Uterus (tissue), 4 donors: ENCODE results near the gene RAB10. TPM values are rescaled to one million over a fixed set of nuclear protein-coding genes. Genes with fewer than 3 reads are reported as not detected.

Experiments used
- DNase-seq, 2 donors: peaks; one replicate each; pipeline ENCODE4 v3.0.0-alpha.2; 2019 to 2020
- H3K27ac ChIP-seq, 2 donors: fragments of 200-600 bp; sonication (generic); 1 replicate in 1 of 2; 2 replicates in 1 of 2; pipeline ENCODE4 v1.5.1; 2016 to 2018
- H3K27me3 ChIP-seq, 2 donors: fragments of 200-600 bp; sonication (generic); one replicate each; pipeline ENCODE4 v1.5.1; 2018 to 2019; ENCODE audit warnings: control low read depth in 1 of 2
- H3K36me3 ChIP-seq, 2 donors: fragments of 200-600 bp; sonication (generic); one replicate each; pipeline ENCODE4 v1.5.1; 2019; ENCODE audit warnings: control low read depth in 1 of 2
- H3K4me1 ChIP-seq, 2 donors: fragments of 200-600 bp; sonication (generic); one replicate each; pipeline ENCODE4 v1.5.1; 2018 to 2019; ENCODE audit warnings: control low read depth in 1 of 2
- H3K4me3 ChIP-seq, 2 donors: fragments of 200-600 bp; sonication (generic); 1 replicate in 1 of 2; 2 replicates in 1 of 2; pipeline ENCODE4 v1.5.1; 2018 to 2019; ENCODE audit warnings: mild to moderate bottlenecking in 1 of 2
- H3K9me3 ChIP-seq, 2 donors: fragments of 200-600 bp; sonication (generic); one replicate each; pipeline ENCODE4 v1.5.1; 2019; ENCODE audit warnings: control low read depth in 1 of 2
- POLR2A ChIP-seq, 2 donors: fragments of 450-650 bp; IDR thresholded peaks; one replicate each; pipeline ENCODE4 v1.6.1; 2016; ENCODE audit warnings: antibody characterized with exemption in 2 of 2, mild to moderate bottlenecking in 1 of 2, moderate library complexity in 1 of 2
- intact Hi-C: fragments of 100-400 bp; cut with DNase I; formaldehyde crosslinking; loops from one replicate; pipeline ENCODE4 v1.15.1; 2023; ENCODE audit warnings: low total_unique reads
- total RNA-seq, 4 donors: library from RNA; depleted of rRNA in 3 of 4; stranded (reverse); fragments of >200 nt in 3 of 4; gene quantifications; one replicate each; pipeline versions ENCODE4 v1.1.0 to v1.2.4, GENCODE V29; 2014 to 2023
- TF ChIP-seq, protein P1 (sequence below), 4 experiments: fragments of 200-600 bp in 2 of 4; fragments of 450-650 bp in 2 of 4; sonication (generic) in 2 of 4; IDR thresholded peaks; one replicate each; pipeline ENCODE4 v1.5.1; 2016 to 2019; ENCODE audit warnings: antibody characterized with exemption in 4 of 4, mild to moderate bottlenecking in 2 of 4, moderate library complexity in 1 of 4
- donor health status: DM: yes; HTN: yes; CAD: no.

The RAB10 gene
- total RNA-seq, 4 donors from 2014 or later, result 45.9 to 219 (median 97.1) TPM

DNA sequence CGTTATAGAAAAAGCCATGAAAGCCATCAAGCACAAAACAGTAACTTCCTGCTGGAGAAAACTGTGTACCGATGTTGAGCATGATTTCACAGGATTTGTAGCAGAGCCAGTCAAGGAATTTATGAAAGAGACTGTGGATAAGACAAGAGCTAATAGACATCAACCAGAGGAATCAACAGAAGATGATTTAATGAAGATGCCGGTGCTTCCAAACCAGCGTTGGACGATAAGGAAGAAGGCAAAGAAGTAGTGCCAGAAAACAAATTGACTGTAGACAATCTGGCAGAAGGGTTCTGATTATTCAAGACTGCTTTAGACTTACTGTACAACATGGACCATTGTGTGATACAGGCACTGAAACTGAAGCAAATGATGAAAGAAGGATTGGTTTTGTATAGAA lies 89.5 kb downstream of the RAB10 start:
- H3K4me3 ChIP-seq, result no peak overlapping the region
- no peaks in the 10 kb centered on the region for H3K27me3 ChIP-seq
- no peak for DNase-seq
- H3K27ac ChIP-seq, result no peak overlapping the region
- intact Hi-C loops, result no loop called here
- H3K4me1 ChIP-seq, result no peaks in the 10 kb centered on the region
- TF ChIP-seq, protein P1, sequence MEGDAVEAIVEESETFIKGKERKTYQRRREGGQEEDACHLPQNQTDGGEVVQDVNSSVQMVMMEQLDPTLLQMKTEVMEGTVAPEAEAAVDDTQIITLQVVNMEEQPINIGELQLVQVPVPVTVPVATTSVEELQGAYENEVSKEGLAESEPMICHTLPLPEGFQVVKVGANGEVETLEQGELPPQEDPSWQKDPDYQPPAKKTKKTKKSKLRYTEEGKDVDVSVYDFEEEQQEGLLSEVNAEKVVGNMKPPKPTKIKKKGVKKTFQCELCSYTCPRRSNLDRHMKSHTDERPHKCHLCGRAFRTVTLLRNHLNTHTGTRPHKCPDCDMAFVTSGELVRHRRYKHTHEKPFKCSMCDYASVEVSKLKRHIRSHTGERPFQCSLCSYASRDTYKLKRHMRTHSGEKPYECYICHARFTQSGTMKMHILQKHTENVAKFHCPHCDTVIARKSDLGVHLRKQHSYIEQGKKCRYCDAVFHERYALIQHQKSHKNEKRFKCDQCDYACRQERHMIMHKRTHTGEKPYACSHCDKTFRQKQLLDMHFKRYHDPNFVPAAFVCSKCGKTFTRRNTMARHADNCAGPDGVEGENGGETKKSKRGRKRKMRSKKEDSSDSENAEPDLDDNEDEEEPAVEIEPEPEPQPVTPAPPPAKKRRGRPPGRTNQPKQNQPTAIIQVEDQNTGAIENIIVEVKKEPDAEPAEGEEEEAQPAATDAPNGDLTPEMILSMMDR (IDR thresholded peaks at IDR 0.05), result no peak
- no peak for TF ChIP-seq POLR2A (IDR thresholded peaks at IDR 0.05)
- H3K9me3 ChIP-seq, result no peaks in the 10 kb centered on the region
- H3K36me3 ChIP-seq, result no peaks in the 10 kb centered on the region

DNA sequence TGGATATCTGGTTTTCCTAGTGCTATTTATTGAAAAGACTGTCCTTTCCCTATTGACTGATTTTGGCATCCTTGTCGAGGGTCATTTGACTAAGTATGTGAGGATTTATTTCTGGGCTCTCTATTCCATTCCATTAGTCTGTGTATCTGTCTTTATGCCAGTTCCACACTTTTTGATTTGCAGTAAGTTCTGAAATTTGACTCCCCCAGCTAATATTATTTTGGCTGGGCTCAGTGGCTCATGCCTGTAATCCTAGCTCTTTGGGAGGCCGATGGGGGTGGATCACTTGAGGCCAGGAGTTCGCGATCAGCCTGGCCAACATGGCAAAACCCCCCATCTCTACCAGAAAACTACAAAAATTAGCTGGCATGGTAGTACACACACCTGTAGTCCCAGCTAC lies 92.2 kb downstream of the RAB10 start:
- no peaks in the 10 kb centered on the region for H3K27me3 ChIP-seq
- H3K4me1 ChIP-seq, result no peaks in the 10 kb centered on the region
- H3K36me3 ChIP-seq, result no peaks in the 10 kb centered on the region
- DNase-seq, result no peak
- TF ChIP-seq, protein P1 (IDR thresholded peaks at IDR 0.05), result no peak
- no peak for TF ChIP-seq POLR2A (IDR thresholded peaks at IDR 0.05)
- intact Hi-C loops, result no loop called here
- no peaks in the 10 kb centered on the region for H3K9me3 ChIP-seq
- H3K27ac ChIP-seq, result no peak overlapping the region
- H3K4me3 ChIP-seq, result no peak overlapping the region

DNA sequence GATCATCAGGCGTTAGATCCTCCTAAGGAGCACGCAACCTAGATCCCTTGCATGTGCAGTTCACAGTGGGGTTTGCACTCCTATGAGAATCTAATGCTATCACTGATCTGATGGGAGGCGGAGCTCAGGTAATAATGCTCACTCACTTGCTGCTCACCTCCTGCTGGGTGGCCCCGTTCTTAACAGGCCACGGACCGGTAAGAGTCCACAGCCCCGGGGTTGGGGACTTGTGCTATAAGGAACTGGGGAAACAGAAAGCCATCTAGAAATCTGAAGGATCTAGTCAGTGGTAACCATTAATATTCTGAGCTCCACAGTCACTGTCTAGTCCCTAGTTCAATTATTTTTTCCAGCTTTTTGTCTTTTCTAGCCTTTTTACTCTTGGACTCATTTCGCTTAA lies 94.3 kb downstream of the RAB10 start:
- H3K27me3 ChIP-seq, result no peaks in the 10 kb centered on the region
- H3K9me3 ChIP-seq, result no peaks in the 10 kb centered on the region
- TF ChIP-seq POLR2A (IDR thresholded peaks at IDR 0.05), result no peak
- TF ChIP-seq, protein P1 (IDR thresholded peaks at IDR 0.05), result no peak
- intact Hi-C loops, result no loop called here
- no peak for DNase-seq
- no peak overlapping the region for H3K4me3 ChIP-seq
- H3K36me3 ChIP-seq, result no peaks in the 10 kb centered on the region
- no peaks in the 10 kb centered on the region for H3K4me1 ChIP-seq
- H3K27ac ChIP-seq, result no peak overlapping the region

DNA sequence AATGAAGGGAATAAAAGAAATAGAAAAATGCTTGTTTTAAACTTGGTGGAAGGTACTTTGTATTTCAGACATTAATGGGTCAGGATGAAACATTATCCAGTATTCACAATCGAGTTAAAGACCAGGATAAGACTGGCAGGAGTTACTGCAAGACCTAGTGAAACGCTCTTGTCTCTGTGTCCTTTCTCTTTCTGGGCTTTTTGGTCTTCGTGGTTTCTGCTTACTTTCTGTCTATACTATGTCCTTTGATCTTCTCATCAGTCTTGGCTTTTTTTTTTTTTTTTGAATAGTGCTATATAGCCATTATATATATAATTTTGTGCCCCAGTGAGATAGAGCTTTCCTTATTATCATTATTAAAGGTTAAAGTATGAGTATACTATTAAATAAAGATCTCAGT lies 96.9 kb downstream of the RAB10 start:
- DNase-seq, result no peak
- intact Hi-C loops, result no loop called here
- no peak for TF ChIP-seq POLR2A (IDR thresholded peaks at IDR 0.05)
- Histone ChIP-seq H3K36me3 (no peaks in the 10 kb centered on the region), H3K27ac (no peak overlapping the region), H3K27me3 (no peaks in the 10 kb centered on the region), H3K4me3 (no peak overlapping the region), H3K4me1 (no peaks in the 10 kb centered on the region), H3K9me3 (no peaks in the 10 kb centered on the region)

DNA sequence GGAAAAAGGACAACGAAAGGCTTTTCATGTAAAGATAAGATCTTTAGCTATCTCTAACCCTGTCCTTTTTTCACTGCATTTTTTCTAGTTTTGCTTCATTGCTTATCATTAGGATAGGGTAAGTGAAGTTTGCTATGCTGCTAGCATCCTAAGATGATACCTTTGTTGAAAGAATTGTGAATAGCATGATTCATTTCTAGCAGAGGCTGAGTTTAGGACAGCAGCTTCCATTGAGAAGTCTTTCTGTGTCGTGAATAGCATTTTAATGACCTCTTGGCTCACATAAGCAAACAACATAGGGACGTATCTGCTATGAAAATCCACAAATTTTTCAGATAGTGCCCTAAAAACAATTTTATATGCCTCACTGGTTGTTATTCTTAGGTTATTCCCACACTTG lies 102.6 kb downstream of the RAB10 start:
- no peaks in the 10 kb centered on the region for H3K27me3 ChIP-seq
- TF ChIP-seq POLR2A (IDR thresholded peaks at IDR 0.05), result no peak
- TF ChIP-seq, protein P1 (IDR thresholded peaks at IDR 0.05), result no peak
- H3K27ac ChIP-seq, result no peak overlapping the region
- no peaks in the 10 kb centered on the region for H3K36me3 ChIP-seq
- no peak for DNase-seq
- no peaks in the 10 kb centered on the region for H3K4me1 ChIP-seq
- H3K9me3 ChIP-seq, result no peaks in the 10 kb centered on the region
- H3K4me3 ChIP-seq, result no peak overlapping the region
- intact Hi-C loops, result no loop called here
